IPS DF 6.9 (cell line): Measurements from ENCODE around the gene SPTBN5.
"Not testable (repeated sequence)": the region's sequence is repeated elsewhere in the genome, so short reads cannot be mapped to it uniquely, and the experiment has no call there.

ENCODE experiments used
- DNase-seq: peaks from one replicate; pipeline ENCODE4 v3.0.0-alpha.2; 2013; ENCODE audit warnings: low read depth, low spot score
- H3K27ac ChIP-seq: one replicate; pipeline ENCODE4 v1.5.1; 2013; ENCODE audit warnings: low read length, control low read depth
- H3K27me3 ChIP-seq: 2 replicates; pipeline ENCODE4 v1.6.1; 2013; ENCODE audit warnings: mild to moderate bottlenecking, low read length; ENCODE audit not compliant: control insufficient read depth, insufficient read depth
- H3K36me3 ChIP-seq: 2 replicates; pipeline ENCODE4 v1.6.1; 2013; ENCODE audit warnings: low read length; ENCODE audit not compliant: control insufficient read depth, insufficient read depth
- H3K4me1 ChIP-seq: 2 replicates; pipeline ENCODE4 v1.6.1; 2013; ENCODE audit warnings: low read length; ENCODE audit not compliant: control insufficient read depth, insufficient read depth
- H3K4me3 ChIP-seq: 2 replicates; pipeline ENCODE4 v1.5.1; 2013; ENCODE audit warnings: mild to moderate bottlenecking, low read length
- H3K9me3 ChIP-seq: 2 replicates; pipeline ENCODE4 v1.6.1; 2013; ENCODE audit warnings: low read length, inconsistent platforms; ENCODE audit not compliant: control insufficient read depth, insufficient read depth
- WGBS: extraction: QIAGEN DNeasy Blood & Tissue Kit; methylation state at CpG from one replicate; pipeline ENCODE4 v1.1.7; 2013; ENCODE audit warnings: mixed read lengths, missing lambda C conversion rate; ENCODE audit not compliant: insufficient read length, insufficient coverage; 5-methylcytosine and 5-hydroxymethylcytosine counted together

SPTBN5 gene

GRCh38 chr15:41836713-41837454 lies 57.0 kb downstream of the SPTBN5 start:
- no CpG with 5 or more reads among the region's 23 CpGs for WGBS
- no peaks in the 10 kb centered on the region; the same call in 1 of the 2 replicates for H3K36me3 ChIP-seq
- DNase-seq: no peak
- H3K4me1 ChIP-seq: no peaks in the 10 kb centered on the region
- no peaks in the 10 kb centered on the region for H3K9me3 ChIP-seq
- H3K4me3 ChIP-seq: no peak overlapping the region
- H3K27me3 ChIP-seq: no peaks in the 10 kb centered on the region
- no peak overlapping the region for H3K27ac ChIP-seq

- Histone ChIP-seq H3K9me3 (no peaks in the 10 kb centered on the region), H3K4me1 (no peaks in the 10 kb centered on the region), H3K27ac (no peak overlapping the region), H3K36me3 (no peaks in the 10 kb centered on the region; the same call in 1 of the 2 replicates), H3K27me3 (no peaks in the 10 kb centered on the region), H3K4me3 (no peak overlapping the region)
- WGBS: no CpG with 5 or more reads among the region's 6 CpGs
- DNase-seq: no peak
Measured at GRCh38 chr15:41836073-41836472, 57.8 kb downstream of the SPTBN5 start.

GRCh38 chr15:41834096-41834495 lies 59.8 kb downstream of the SPTBN5 start:
- whole genome bisulfite sequencing: no CpG with 5 or more reads among the region's 3 CpGs
- no peaks in the 10 kb centered on the region; the same call in 1 of the 2 replicates for H3K36me3 ChIP-seq
- no peaks in the 10 kb centered on the region for H3K4me1 ChIP-seq
- DNase-seq: no peak
- no peak overlapping the region for H3K27ac ChIP-seq
- no peak overlapping the region for H3K4me3 ChIP-seq
- no peaks in the 10 kb centered on the region for H3K9me3 ChIP-seq
- no peaks in the 10 kb centered on the region for H3K27me3 ChIP-seq

- no peak for DNase-seq
- Histone ChIP-seq H3K4me1 (no peaks in the 10 kb centered on the region), H3K4me3 (no peak overlapping the region), H3K27ac (no peak overlapping the region), H3K9me3 (no peaks in the 10 kb centered on the region), H3K27me3 (no peaks in the 10 kb centered on the region), H3K36me3 (no peaks in the 10 kb centered on the region; the same call in 1 of the 2 replicates)
- no CpG with 5 or more reads among the region's 3 CpGs for WGBS
Measured at GRCh38 chr15:41832875-41833274, 61.0 kb downstream of the SPTBN5 start.

GRCh38 chr15:41832208-41832607 lies 61.6 kb downstream of the SPTBN5 start:
- no peaks in the 10 kb centered on the region for H3K4me1 ChIP-seq

GRCh38 chr15:41831291-41831690 lies 62.6 kb downstream of the SPTBN5 start:
- not testable (repeated sequence) for DNase-seq, H3K4me1 ChIP-seq, H3K27me3 ChIP-seq, H3K4me3 ChIP-seq, H3K9me3 ChIP-seq, H3K36me3 ChIP-seq, H3K27ac ChIP-seq
- WGBS: no CpG with 5 or more reads among the region's 4 CpGs

More at GRCh38 chr15:41832208-41832607, 61.6 kb downstream of the SPTBN5 start:
- H3K27ac ChIP-seq: no peak overlapping the region
- no peaks in the 10 kb centered on the region; the same call in 1 of the 2 replicates for H3K36me3 ChIP-seq
- no peaks in the 10 kb centered on the region for H3K9me3 ChIP-seq
- DNase-seq: no peak
- H3K4me3 ChIP-seq: no peak overlapping the region
- no peaks in the 10 kb centered on the region for H3K27me3 ChIP-seq
- WGBS: no CpG with 5 or more reads among the region's 10 CpGs

- no peaks in the 10 kb centered on the region for H3K36me3 ChIP-seq
- no CpG with 5 or more reads among the region's 13 CpGs for WGBS
- no peak overlapping the region for H3K27ac ChIP-seq
- no peak for DNase-seq
- no peaks in the 10 kb centered on the region for H3K27me3 ChIP-seq
- H3K4me1 ChIP-seq: no peaks in the 10 kb centered on the region
- no peak overlapping the region for H3K4me3 ChIP-seq
- no peaks in the 10 kb centered on the region for H3K9me3 ChIP-seq
Measured at GRCh38 chr15:41829959-41830646, 63.8 kb downstream of the SPTBN5 start.

GRCh38 chr15:41828807-41829141 lies 65.1 kb downstream of the SPTBN5 start:
- Histone ChIP-seq H3K4me3 (no peak overlapping the region), H3K27me3 (no peaks in the 10 kb centered on the region), H3K9me3 (no peaks in the 10 kb centered on the region), H3K36me3 (0 out of 2 replicates have a peak, but pooled peaks cover 2% of the 10 kb centered on the region), H3K4me1 (no peaks in the 10 kb centered on the region), H3K27ac (no peak overlapping the region)
- no peak for DNase-seq
- WGBS: no CpG with 5 or more reads among the region's 6 CpGs

- no peaks in the 10 kb centered on the region for H3K4me1 ChIP-seq
- no peaks in the 10 kb centered on the region for H3K9me3 ChIP-seq
- 0 out of 2 replicates have a peak, but pooled peaks cover 5% of the 10 kb centered on the region for H3K36me3 ChIP-seq
- no CpG with 5 or more reads among the region's 66 CpGs for WGBS
- no peaks in the 10 kb centered on the region for H3K27me3 ChIP-seq
- H3K4me3 ChIP-seq: peak within 1 kb of the TSS; percentile 88
- peak; percentile 50 for DNase-seq
- no peak within 1 kb of the TSS for H3K27ac ChIP-seq
Measured at GRCh38 chr15:41827880-41828806, 65.7 kb downstream of the SPTBN5 start, which contains the start of gene JMJD7. Gene JMJD7, plus strand, starts transcription at chr15:41828092. Its CDS starts 33 bp downstream, at chr15:41828125.

- H3K4me3 ChIP-seq: peak overlapping the region; percentile 40; the same call in 1 of the 2 replicates
- no peak overlapping the region for H3K27ac ChIP-seq
- no peaks in the 10 kb centered on the region for H3K27me3 ChIP-seq
- no peak for DNase-seq
- no CpG with 5 or more reads among the region's 37 CpGs for WGBS
- H3K9me3 ChIP-seq: no peaks in the 10 kb centered on the region
- no peaks in the 10 kb centered on the region for H3K4me1 ChIP-seq
- H3K36me3 ChIP-seq: 0 out of 2 replicates have a peak, but pooled peaks cover 7% of the 10 kb centered on the region
Measured at GRCh38 chr15:41827290-41827879, 66.5 kb downstream of the SPTBN5 start.
